ENCODE results near the gene SEMA6D.
"Not testable (repeated sequence)": the region's sequence is repeated elsewhere in the genome, so short reads cannot be mapped to it uniquely, and the experiment has no call there.

The SEMA6D gene

GRCh38 chr15:47718497-47719437 is 1.5 kb downstream of the SEMA6D start:
- DNase-seq, result peak; percentile 3

GRCh38 chr15:47719730-47720129 is 2.4 kb downstream of the SEMA6D start:
- no peak for DNase-seq

GRCh38 chr15:47720555-47720954 is 3.2 kb downstream of the SEMA6D start:
- no peak for DNase-seq

- no peak for DNase-seq
These were observed 4.4 kb downstream of the SEMA6D start for GRCh38 chr15:47721676-47722075.

GRCh38 chr15:47724346-47724745 is 7.0 kb downstream of the SEMA6D start:
- no peak for DNase-seq

- DNase-seq, result no peak
These were observed 7.7 kb downstream of the SEMA6D start for GRCh38 chr15:47725051-47725450.

GRCh38 chr15:47725906-47726305 is 8.6 kb downstream of the SEMA6D start:
- peak; percentile 6 for DNase-seq

GRCh38 chr15:47726399-47726823 is 9.1 kb downstream of the SEMA6D start:
- no peak for DNase-seq

- DNase-seq, result no peak
These were observed 9.8 kb downstream of the SEMA6D start for GRCh38 chr15:47727137-47727536.

- DNase-seq, result peak; percentile 73
These were observed 10.4 kb downstream of the SEMA6D start for GRCh38 chr15:47727676-47728075.

GRCh38 chr15:47728426-47728825 is 11.1 kb downstream of the SEMA6D start:
- DNase-seq, result no peak

GRCh38 chr15:47728886-47729285 is 11.6 kb downstream of the SEMA6D start:
- DNase-seq, result no peak

- no peak for DNase-seq
These were observed 13.9 kb downstream of the SEMA6D start for GRCh38 chr15:47731230-47731629.

GRCh38 chr15:47732248-47732647 is 14.9 kb downstream of the SEMA6D start:
- DNase-seq, result no peak

- DNase-seq, result no peak
These were observed 15.8 kb downstream of the SEMA6D start for GRCh38 chr15:47733085-47733484.

GRCh38 chr15:47736143-47736786 is 19.0 kb downstream of the SEMA6D start:
- DNase-seq, result no peak

- no peak for DNase-seq
These were observed 20.2 kb downstream of the SEMA6D start for GRCh38 chr15:47737477-47737876.

- DNase-seq, result not testable (repeated sequence)
These were observed 21.0 kb downstream of the SEMA6D start for GRCh38 chr15:47738144-47738825.

GRCh38 chr15:47741082-47741481 is 23.8 kb downstream of the SEMA6D start:
- DNase-seq, result no peak

GRCh38 chr15:47741907-47742306 is 24.6 kb downstream of the SEMA6D start:
- DNase-seq, result no peak

- DNase-seq, result no peak
These were observed 25.0 kb downstream of the SEMA6D start for GRCh38 chr15:47742334-47742733.

- no peak for DNase-seq
These were observed 25.4 kb downstream of the SEMA6D start for GRCh38 chr15:47742742-47743141.

- no peak for DNase-seq
These were observed 26.1 kb downstream of the SEMA6D start for GRCh38 chr15:47743385-47743784.

GRCh38 chr15:47743886-47744285 is 26.6 kb downstream of the SEMA6D start:
- no peak for DNase-seq
